IPS-18c (cell line): Measurements from ENCODE around the gene ANTXR1.

ENCODE experiments used
- H3K4me3 ChIP-seq: 2 replicates; pipeline ENCODE4 v1.7.0; 2013; ENCODE audit warnings: low read depth, mild to moderate bottlenecking, low read length, moderate library complexity; ENCODE audit not compliant: insufficient read depth
- H3K9me3 ChIP-seq: one replicate; pipeline ENCODE4 v1.6.1; 2013; ENCODE audit warnings: mild to moderate bottlenecking, low read length, moderate library complexity; ENCODE audit not compliant: control insufficient read depth, insufficient read depth

ANTXR1 gene

DNA sequence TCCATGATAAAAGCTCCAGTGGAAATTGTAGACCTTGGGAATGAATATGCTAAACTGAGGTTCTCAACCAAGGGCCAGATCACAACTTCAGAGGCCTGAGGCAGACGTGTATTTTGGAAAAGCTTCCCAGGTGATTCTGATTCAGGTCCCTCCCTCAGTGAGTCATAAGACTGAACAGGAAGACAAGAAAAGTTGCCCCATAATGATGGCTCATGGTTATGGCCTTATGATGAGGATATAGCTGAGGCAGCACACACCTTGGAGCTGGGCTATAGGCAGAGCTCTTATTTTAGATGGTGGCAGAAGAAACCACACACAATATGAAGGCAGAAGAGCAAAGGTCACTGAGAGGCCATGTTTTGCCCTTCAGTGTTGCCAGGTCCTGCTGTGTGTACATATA is 9.6 kb downstream of the ANTXR1 start:
- Histone ChIP-seq H3K9me3 (peaks cover 4% of the 10 kb centered on the region), H3K4me3 (no peak overlapping the region; the same call in 1 of the 2 replicates)

DNA sequence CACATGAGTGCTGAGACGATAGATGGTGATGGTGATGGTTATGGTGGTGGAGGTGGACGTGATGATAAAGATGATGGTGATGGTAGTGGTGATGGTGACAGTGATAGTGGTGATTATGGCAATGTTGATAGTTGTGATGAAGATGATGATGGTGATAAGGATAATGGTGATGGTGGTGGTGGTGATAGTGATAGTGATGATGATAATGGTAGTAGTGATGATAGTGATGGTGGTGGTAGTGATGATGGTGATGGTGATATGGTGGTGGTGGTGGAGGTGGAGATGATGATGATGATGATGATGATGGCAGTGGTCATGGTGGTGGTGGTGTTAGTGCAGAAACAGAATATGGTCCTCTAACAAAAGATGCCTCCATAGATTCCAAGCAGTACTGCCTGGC is 10.3 kb downstream of the ANTXR1 start:
- Histone ChIP-seq H3K4me3 (no peak overlapping the region), H3K9me3 (peaks cover 4% of the 10 kb centered on the region)

DNA sequence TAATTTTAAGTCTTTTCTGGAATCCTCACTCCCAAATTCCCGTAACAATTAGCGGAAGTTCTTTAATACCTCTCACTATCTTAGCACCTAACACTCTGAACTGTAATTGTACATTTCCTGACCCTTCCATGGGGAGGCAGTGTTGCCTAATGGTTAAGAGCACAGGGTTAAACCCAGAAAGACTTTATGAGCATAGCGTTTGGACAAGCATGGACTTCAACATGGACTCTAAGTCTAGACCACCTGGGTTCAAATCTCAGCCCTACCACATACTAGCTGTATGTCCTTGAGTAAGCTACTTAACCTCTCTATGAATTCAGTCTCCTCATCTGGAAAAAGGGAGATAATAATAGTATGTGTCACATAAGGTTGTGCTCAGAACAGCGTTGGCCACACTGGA is 13.0 kb downstream of the ANTXR1 start:
- Histone ChIP-seq H3K4me3 (no peak overlapping the region), H3K9me3 (peaks cover 4% of the 10 kb centered on the region)

DNA sequence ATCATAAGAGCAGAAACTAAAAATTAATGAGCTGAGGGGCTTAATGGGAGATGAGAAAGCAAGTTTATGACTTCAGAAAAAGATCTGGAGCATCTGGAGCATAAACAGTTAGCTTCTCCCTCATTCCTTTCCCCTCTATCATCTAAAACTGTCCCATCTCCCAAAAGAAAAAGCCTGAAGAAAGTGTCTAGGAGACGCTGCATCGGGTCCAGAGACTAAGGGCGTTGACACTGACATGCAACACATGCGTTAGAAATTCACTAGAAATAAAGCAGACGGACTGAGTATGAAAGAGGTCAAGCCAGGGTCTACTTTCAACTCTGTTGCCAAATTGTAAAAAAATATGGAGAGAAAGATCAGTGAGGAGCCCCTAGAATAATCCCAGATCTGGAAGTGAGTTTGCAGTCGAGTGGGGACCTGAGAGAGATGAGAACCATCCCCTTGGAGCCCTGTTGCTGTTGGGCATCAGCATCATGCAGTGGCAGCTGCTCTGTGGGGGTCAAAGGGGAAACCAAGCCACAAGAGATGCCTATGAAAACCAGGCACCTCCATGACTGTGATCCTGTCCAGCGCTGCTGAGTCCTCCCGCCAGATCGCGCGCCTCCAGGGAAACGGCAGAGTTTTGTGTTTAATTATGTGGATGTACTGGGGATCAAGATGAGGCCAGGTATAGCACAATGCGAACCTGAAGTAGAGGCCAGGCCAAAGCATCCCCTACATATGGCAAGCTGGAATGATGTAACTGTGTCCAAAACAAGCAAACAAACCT is 13.9 kb downstream of the ANTXR1 start:
- no peak overlapping the region for H3K4me3 ChIP-seq
- peaks cover 4% of the 10 kb centered on the region for H3K9me3 ChIP-seq

DNA sequence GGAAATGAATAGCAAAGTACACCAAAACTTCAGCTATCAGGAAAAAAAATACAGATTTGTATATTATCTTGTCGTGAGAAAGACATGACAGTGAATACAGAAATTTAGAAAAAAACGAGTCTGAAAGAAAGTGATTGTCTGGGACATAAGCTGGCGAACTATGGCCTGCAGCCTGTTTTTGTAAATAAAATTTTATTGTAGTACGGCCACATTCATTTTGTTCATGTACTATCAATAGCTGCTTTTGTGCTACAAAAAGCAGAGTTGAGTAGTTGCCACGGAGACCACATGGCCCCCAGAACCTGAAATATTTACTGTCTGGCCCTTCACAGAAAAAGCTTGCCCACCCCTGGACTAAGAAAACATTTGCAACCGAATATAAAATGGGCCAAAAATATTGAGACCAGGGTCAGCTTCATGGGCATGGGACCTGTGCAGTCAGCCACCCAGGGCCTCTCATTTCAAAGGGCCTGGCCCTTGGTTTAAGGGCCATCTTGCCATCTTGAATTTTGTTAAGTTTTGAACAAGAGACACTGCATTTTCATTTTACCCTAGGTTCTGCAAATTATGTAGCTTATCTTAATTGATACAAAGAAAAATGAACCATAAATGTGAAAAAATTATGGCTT is 17.9 kb downstream of the ANTXR1 start:
- no peaks in the 10 kb centered on the region for H3K9me3 ChIP-seq
- no peak overlapping the region for H3K4me3 ChIP-seq

DNA sequence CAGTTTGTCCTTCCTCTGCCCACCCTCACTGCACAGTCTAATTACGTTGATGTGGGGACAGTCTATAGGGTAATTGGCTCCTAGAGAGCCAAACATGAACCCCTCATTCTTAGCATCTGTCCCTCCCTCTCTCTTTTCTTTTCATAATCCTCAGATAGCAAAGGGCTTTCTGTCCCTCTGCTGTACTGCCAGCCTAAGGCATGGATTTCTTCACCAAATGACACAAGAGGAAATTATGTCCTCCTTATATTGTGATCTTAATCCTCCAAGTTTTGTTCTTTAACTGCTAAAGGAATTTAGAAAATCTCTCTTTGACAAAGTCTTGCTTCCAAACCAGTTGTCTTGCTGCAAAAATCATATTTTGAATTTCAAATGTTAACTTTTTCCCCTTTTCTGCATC is 18.5 kb downstream of the ANTXR1 start:
- Histone ChIP-seq H3K9me3 (no peaks in the 10 kb centered on the region), H3K4me3 (no peak overlapping the region)

DNA sequence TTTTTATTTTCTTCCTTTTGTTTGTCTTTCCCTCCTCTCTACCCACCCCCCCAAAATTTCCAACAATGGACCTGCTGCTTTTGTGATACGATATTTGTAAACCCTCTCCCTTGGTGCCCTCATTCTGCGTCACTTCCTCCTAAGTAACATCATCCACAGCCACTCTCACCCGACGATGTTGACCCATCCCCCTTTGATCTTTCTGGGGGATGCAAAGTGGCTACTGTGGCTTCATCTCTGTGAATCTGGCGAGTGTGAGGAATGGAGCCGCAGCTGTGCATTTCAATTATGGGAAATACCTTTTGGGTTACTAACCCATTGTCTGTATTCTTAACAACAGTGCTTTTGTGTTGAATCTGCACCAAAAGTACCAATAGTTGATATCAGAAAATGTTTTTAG is 19.4 kb downstream of the ANTXR1 start:
- Histone ChIP-seq H3K9me3 (no peaks in the 10 kb centered on the region), H3K4me3 (no peak overlapping the region)

DNA sequence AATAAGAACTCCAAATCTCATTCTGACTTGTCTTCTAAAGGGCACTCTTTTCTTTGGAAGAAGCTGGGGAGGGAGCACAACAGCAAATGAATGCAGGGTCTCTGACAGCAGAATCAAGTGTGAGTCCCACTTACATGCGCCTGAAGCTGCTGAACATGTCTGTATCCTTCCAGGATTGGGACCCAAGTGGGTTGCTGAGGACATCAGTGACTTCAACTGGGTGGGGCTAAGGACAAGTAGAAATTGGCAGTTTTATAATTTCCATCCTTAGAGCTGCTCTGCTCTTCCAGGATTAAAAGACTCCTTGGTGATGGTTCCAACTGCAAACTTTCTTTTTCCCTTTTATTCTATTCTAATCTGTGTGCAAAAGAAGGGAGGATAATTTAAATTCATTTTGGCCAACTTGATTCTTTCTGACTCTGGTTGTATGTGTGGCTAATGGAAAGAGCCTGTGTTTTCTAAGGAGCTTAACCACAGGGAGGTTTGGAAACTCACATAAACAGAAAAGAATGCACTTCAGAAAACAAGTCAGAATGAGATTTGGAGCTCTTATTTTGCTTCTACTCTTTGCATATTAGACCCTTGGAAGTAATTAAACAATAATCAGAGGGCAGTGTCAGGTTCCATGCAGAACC is 20.6 kb downstream of the ANTXR1 start:
- H3K9me3 ChIP-seq: no peaks in the 10 kb centered on the region
- no peak overlapping the region for H3K4me3 ChIP-seq

DNA sequence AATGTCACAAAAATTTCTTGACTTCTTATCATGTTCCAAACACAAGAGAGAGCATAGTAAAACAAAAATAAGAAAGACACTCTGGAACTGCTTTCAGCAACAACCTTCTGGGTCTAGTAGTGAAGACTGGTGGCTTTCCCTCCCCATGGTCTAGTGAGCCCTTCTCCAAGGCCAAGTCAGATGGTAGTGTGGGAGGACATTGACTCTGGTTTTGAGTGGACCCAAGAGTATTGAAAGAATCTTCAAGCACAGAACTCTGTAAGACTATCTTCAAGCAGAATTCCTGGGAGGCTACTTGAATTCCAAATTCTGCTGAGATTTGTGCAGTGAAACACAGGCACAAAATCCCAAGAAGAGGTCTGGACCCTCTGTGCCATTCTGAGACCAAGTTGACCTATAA is 21.1 kb downstream of the ANTXR1 start:
- H3K4me3 ChIP-seq: no peak overlapping the region
- H3K9me3 ChIP-seq: no peaks in the 10 kb centered on the region

DNA sequence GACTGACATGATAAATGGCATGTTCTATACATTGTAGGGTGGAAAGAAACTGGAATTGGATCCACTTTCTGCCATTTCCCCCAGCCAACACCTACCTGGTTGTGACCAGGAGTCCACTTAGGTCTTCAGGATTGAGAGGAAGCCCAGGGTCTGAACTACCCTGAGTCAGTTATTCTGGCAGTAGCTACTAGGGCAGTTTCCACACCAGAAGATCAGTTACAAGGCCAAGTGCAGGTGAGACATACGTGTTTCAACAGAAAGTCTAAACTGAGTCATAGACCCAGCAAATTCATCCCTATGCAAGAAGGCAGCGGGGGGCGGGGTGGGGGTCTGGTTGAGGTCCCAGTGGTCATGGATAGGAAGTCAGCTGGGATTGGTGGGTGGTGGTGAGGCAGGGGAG is 21.9 kb downstream of the ANTXR1 start:
- Histone ChIP-seq H3K9me3 (no peaks in the 10 kb centered on the region), H3K4me3 (no peak overlapping the region)

DNA sequence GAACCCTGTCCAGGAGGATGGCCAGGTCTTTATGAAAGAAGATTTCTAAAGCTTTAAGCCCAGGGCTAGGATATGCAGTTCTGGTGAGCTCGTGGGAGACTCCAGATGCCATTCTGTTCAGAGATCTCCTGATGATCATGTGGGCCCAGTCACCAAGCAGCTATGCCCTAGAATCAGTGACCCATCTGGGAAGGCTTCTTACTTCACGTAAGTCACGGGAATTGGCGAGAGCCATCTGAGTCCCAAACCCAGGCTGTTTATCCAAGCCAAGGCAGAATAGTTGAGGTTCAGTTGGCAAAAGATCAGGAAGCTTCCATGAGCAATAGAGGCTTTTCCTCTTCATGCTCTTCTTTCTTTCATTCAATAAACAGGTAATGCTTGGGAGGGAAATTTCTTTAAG is 23.9 kb downstream of the ANTXR1 start:
- Histone ChIP-seq H3K4me3 (no peak overlapping the region), H3K9me3 (no peaks in the 10 kb centered on the region)

DNA sequence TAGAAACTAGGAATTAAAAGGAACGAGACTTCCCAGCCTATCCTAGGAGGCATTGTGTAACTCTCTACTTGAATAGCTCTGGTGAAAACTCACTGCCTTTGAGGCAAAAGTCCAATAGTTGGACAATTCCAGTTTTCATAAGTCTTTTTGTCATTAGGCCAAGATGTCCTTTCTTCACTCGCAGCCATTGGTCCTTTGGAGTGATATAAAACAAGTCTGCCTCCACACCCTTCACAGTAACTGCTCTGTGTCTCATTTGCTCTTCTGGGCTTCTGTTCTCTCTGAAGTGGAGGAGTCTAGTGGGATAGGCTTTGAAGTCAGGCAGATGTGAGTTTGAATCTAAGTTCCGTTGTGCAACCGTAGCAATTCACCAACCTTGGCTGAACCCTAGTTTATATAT is 28.2 kb downstream of the ANTXR1 start:
- Histone ChIP-seq H3K9me3 (no peaks in the 10 kb centered on the region), H3K4me3 (no peak overlapping the region)

DNA sequence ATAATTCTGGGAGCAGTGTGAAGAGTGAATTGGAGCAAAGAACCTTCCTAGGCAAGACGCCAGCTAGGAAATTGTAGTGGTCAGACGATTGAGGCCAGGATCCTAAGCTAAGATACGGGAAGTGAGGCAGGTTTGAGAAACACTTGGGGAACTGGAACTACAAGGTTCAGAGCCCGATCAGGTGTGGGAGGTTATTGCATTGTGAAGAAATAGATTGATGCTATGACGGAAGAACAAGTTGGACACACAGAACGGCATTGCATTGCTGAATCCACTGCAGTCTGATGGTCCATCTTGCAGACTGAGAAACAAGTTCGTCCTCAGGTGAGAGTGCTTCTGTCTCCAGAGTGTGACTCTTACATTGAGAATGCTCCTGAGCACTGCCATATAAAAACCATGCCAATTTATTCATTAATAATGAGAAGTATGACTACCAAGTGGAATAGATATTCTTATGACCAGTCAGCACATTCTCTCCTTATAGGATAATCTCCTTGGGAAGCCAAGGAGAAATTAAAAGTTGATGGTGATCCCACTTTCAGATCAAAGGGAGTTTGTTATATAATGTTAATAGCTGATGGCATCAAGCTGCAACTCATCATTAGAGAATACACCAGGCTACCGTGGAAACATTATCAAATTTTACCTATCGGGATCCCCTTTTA is 30.9 kb downstream of the ANTXR1 start:
- Histone ChIP-seq H3K9me3 (no peaks in the 10 kb centered on the region), H3K4me3 (no peak overlapping the region)

DNA sequence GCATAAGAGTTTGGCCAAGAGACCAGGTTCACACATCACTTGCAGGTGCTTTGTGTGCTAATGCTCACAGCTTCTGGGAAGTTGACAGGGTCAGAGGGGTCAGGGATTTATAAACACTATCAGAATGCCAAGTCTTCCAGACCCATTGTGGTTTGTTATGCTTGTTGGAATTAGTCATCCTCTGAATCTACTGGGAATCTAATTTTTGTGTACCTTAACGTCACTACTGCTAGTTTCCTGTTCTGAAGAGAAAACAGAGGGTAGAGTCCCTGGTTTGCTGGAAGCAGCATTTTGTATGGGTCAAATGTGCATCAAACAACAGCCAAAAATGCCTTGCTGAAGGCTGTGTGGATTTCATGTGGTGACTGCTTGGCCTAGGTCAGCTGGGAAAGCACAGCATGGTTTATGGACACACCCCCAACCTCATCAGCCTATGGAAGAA is 33.3 kb downstream of the ANTXR1 start:
- no peak overlapping the region for H3K4me3 ChIP-seq
- H3K9me3 ChIP-seq: no peaks in the 10 kb centered on the region

DNA sequence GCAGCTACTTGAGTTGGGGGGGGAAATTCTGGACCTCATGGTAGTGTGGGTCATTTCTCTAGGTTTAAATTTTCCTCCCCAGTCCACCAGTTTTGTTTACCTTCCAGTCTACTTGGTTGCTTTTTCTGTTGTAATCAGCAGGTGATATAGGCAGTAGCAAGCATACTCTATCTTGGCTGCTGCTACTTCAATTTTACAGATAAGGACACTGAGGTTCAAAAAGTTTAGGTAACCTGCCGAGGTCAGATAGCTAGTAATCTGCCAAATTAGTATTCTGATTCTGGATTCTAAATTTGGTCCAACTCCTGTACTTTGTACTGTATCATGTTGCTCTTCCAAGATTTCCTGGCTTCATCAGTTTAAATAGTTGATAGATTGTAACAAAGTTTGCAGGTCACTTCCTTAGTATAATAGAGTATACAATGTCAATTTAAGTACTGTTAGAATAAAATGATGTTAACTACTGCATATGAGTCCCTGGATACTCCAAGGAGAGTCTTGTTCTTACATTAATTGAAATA is 34.7 kb downstream of the ANTXR1 start:
- Histone ChIP-seq H3K9me3 (no peaks in the 10 kb centered on the region), H3K4me3 (no peak overlapping the region)

DNA sequence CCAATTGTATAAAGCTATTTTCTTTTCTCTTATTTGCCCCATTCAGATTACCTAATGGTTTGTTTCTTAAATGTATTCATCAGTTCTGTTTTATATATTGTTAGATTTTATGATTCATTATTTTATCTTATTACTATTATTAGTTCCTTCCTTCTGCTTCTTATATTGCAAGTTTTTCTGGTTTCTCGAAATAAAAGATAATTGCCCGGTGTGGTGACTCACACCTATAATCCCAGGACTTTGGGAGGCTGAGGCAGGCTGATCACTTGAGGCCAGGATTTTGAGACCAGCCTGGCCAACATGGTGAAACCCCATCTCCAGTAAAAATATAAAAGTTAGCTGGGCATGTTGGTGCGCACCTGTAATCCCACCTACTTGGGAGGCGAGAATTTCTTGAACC is 37.8 kb downstream of the ANTXR1 start:
- H3K9me3 ChIP-seq: no peaks in the 10 kb centered on the region

DNA sequence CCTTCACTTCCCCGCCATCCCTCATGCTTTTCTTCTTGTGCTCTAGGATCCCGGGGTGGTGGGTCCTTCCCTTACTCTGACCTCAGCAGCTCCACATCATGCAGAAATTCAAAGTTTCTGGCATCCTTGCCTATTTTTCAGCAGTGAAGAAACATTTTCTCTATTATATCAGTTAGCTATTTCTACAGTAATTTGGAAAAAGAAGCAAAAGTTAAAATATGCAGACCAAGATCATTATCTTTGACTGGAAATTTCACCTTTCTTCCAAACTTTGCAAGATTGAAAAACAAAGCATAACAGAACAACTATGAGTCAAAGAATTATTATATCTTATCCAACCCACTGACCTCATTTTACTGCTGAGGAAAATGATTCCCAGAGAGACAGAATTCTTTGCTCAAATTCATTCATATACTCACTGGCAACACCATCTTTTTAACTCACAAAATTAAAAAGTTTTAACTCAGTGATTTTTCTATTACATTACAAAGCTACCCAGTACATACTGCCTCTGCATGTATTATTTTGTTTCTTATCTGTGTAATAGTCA is 40.5 kb downstream of the ANTXR1 start:
- Histone ChIP-seq H3K9me3 (no peaks in the 10 kb centered on the region), H3K4me3 (no peak overlapping the region)

More for the DNA sequence above, 37.8 kb downstream of the ANTXR1 start:
- no peak overlapping the region for H3K4me3 ChIP-seq
